Endodermal cell (in vitro differentiated cells): ENCODE results near the gene CMSS1. TPM values are rescaled to one million over a fixed set of nuclear protein-coding genes. Genes with fewer than 3 reads are reported as not detected.
"Not testable (repeated sequence)": the region's sequence is repeated elsewhere in the genome, so short reads cannot be mapped to it uniquely, and the experiment has no call there.

Source experiments
- DNase-seq: peaks from one replicate; pipeline ENCODE4 v3.0.0-alpha.2; 2017
- H3K27ac ChIP-seq: 2 replicates; pipeline ENCODE4 v1.5.1; 2013; ENCODE audit warnings: mild to moderate bottlenecking, low read depth, low read length, moderate library complexity
- H3K27me3 ChIP-seq: 2 replicates; pipeline ENCODE4 v1.6.1; 2013; ENCODE audit warnings: mild to moderate bottlenecking, low read length, moderate library complexity; ENCODE audit not compliant: insufficient read depth, control insufficient read depth, poor library complexity, severe bottlenecking
- H3K36me3 ChIP-seq: 2 replicates; pipeline ENCODE4 v1.7.0; 2013; ENCODE audit warnings: mild to moderate bottlenecking, low read length, moderate library complexity; ENCODE audit not compliant: control insufficient read depth, insufficient read depth
- H3K4me1 ChIP-seq: one replicate; pipeline ENCODE4 v1.7.0; 2013; ENCODE audit warnings: low read length; ENCODE audit not compliant: control insufficient read depth, insufficient read depth
- H3K4me3 ChIP-seq: 2 replicates; pipeline ENCODE4 v1.5.1; 2013; ENCODE audit warnings: mild to moderate bottlenecking, low read length, moderate library complexity
- H3K9ac ChIP-seq: 2 replicates; pipeline ENCODE4 v1.6.1; 2013; ENCODE audit warnings: mild to moderate bottlenecking, low read length, moderate library complexity; ENCODE audit not compliant: poor library complexity, severe bottlenecking; ENCODE audit errors: extremely low read depth
- H3K9me3 ChIP-seq: 2 replicates; pipeline ENCODE4 v1.6.1; 2013; ENCODE audit warnings: mild to moderate bottlenecking, low read length, moderate library complexity; ENCODE audit not compliant: control insufficient read depth
- H3K27ac Mint-ChIP-seq: 2 replicates; pipeline ENCODE4 v1.8.0; 2020; ENCODE audit warnings: mixed read lengths
- H3K27me3 Mint-ChIP-seq: 2 replicates; pipeline ENCODE4 v1.8.0; 2021; ENCODE audit warnings: mild to moderate bottlenecking, mixed read lengths; ENCODE audit not compliant: insufficient read depth
- H3K36me3 Mint-ChIP-seq: 2 replicates; pipeline ENCODE4 v1.8.0; 2020; ENCODE audit warnings: low read depth, mixed read lengths
- H3K4me1 Mint-ChIP-seq: 2 replicates; pipeline ENCODE4 v1.8.0; 2020; ENCODE audit warnings: mixed read lengths
- H3K4me3 Mint-ChIP-seq: 2 replicates; pipeline ENCODE4 v1.8.0; 2020; ENCODE audit warnings: mild to moderate bottlenecking, moderate library complexity, mixed read lengths
- H3K9me3 Mint-ChIP-seq: 2 replicates; pipeline ENCODE4 v1.8.0; 2020; ENCODE audit warnings: mild to moderate bottlenecking, mixed read lengths
- WGBS, 2 experiments: methylation state at CpG; one replicate each; pipeline versions ENCODE4 v1.1.5 to v1.1.7; 2013; ENCODE audit warnings: missing lambda C conversion rate in 2 of 2, mixed read lengths in 1 of 2; ENCODE audit not compliant: insufficient coverage in 1 of 2, insufficient read length in 1 of 2; 5-methylcytosine and 5-hydroxymethylcytosine counted together
- total RNA-seq, 2 donors: library from RNA; stranded (reverse); fragmentation: NEBNext Ultra II Directional in 1 of 2; extraction: Animal tissue kit (Norgen Biotek cat#: 25700) in 1 of 2; gene quantifications; 2 replicates in 1 of 2; 3 replicates in 1 of 2; pipeline ENCODE4 v1.2.1, GENCODE V29; 2021
- TF ChIP-seq, protein P1 (sequence below): fragments of 200-600 bp; sonication (generic); conservative IDR thresholded peaks from 2 replicates; pipeline ENCODE4 v1.5.0; 2021; ENCODE audit warnings: antibody characterized with exemption, mild to moderate bottlenecking

Gene CMSS1
- total RNA-seq, 2 donors from 2014 or later: 48.5 to 50.8 TPM

DNA sequence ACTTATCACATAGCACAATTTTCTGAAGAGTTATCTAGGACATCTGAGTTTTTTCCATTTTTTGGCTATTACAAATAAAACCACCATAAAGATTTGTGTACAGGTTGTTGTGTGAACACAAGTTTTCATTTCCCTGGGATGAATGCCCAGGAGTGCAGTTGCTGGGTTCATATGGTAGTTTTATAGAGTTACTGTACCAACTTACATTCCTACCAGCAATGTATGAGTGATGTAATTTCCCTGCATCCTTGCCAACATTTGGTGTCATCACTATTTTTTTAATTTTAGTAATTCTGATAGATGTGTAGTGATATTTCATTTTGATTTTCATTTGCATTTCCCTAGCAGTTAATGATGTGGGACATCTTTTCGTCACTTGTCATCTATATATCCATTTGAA is 276.2 kb downstream of the CMSS1 start:
- no peaks in the 10 kb centered on the region for H3K9me3 Mint-ChIP-seq
- no peak overlapping the region for H3K27ac Mint-ChIP-seq
- WGBS, 2 experiments: 91% methylated on average over 1 of the region's 1 CpG; no CpG with 5 or more reads in 1 of the 2 experiments
- Histone ChIP-seq H3K36me3 (no peaks in the 10 kb centered on the region), H3K9ac (no peak overlapping the region), H3K27me3 (no peaks in the 10 kb centered on the region), H3K4me1 (peaks cover 3% of the 10 kb centered on the region), H3K27ac (no peak overlapping the region), H3K9me3 (no peaks in the 10 kb centered on the region), H3K4me3 (no peak overlapping the region)
- H3K27me3 Mint-ChIP-seq: no peaks in the 10 kb centered on the region
- peaks cover 15% of the 10 kb centered on the region for H3K4me1 Mint-ChIP-seq
- no peak overlapping the region for H3K4me3 Mint-ChIP-seq
- no peaks in the 10 kb centered on the region for H3K36me3 Mint-ChIP-seq
- no peak for DNase-seq
- TF ChIP-seq, protein P1, sequence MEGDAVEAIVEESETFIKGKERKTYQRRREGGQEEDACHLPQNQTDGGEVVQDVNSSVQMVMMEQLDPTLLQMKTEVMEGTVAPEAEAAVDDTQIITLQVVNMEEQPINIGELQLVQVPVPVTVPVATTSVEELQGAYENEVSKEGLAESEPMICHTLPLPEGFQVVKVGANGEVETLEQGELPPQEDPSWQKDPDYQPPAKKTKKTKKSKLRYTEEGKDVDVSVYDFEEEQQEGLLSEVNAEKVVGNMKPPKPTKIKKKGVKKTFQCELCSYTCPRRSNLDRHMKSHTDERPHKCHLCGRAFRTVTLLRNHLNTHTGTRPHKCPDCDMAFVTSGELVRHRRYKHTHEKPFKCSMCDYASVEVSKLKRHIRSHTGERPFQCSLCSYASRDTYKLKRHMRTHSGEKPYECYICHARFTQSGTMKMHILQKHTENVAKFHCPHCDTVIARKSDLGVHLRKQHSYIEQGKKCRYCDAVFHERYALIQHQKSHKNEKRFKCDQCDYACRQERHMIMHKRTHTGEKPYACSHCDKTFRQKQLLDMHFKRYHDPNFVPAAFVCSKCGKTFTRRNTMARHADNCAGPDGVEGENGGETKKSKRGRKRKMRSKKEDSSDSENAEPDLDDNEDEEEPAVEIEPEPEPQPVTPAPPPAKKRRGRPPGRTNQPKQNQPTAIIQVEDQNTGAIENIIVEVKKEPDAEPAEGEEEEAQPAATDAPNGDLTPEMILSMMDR: no peak

GRCh38 chr3:100096286-100096685 is 278.6 kb downstream of the CMSS1 start:
- 100% methylated on average over 1 of the region's 1 CpG for WGBS, 2 experiments
- H3K4me1 Mint-ChIP-seq, H3K27ac ChIP-seq, H3K9ac ChIP-seq, H3K4me3 ChIP-seq, H3K9me3 Mint-ChIP-seq, H3K27me3 ChIP-seq, DNase-seq, H3K36me3 Mint-ChIP-seq, H3K36me3 ChIP-seq, H3K4me3 Mint-ChIP-seq, H3K9me3 ChIP-seq, H3K27me3 Mint-ChIP-seq, H3K4me1 ChIP-seq, H3K27ac Mint-ChIP-seq: not testable (repeated sequence)

DNA sequence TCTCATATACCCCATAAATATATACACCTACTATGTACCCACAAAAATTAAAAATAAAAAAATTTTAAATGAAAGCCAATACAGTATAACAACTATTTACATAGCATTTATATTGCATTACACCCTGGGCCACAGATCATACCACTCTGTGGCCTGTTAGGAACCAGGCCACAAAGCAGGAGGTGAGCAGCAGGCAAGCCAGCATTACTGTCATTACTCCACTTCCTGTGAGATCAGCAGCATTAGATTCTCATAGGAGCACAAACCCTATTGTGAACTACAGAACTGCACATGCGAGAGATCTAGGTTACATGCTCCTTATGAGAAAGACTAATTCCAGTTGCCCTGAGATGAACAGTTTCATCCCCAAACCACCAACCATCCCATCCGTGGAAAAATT is 279.2 kb downstream of the CMSS1 start:
- Mint-ChIP-seq H3K36me3 (peaks cover 1% of the 10 kb centered on the region), H3K4me1 (peaks cover 3% of the 10 kb centered on the region), H3K4me3 (no peak overlapping the region), H3K27me3 (no peaks in the 10 kb centered on the region), H3K27ac (no peak overlapping the region), H3K9me3 (peaks cover 2% of the 10 kb centered on the region)
- WGBS, 2 experiments: 83 to 98% methylated on average over 1 to 2 of the region's 2 CpGs
- Histone ChIP-seq H3K27ac (no peak overlapping the region), H3K9me3 (no peaks in the 10 kb centered on the region), H3K9ac (no peak overlapping the region), H3K4me3 (no peak overlapping the region), H3K4me1 (no peaks in the 10 kb centered on the region), H3K27me3 (no peaks in the 10 kb centered on the region), H3K36me3 (no peaks in the 10 kb centered on the region)
- no peak for DNase-seq
- TF ChIP-seq, protein P1: no peak
